RWPE1 (cell line): ENCODE results near the gene YTHDC2.
A peak's percentile ranks its signal among the peaks of the same experiment; 100 is the strongest.

ENCODE experiments used
- CTCF ChIA-PET: fragments of 350-600 bp; sonication (Branson Sonifier 250); formaldehyde crosslinking; extraction: SDS; loops from one replicate; lab custom pipeline; 2021; lab: Yijun Ruan, JAX
- POLR2A ChIA-PET: fragments of 400-600 bp; formaldehyde crosslinking; extraction: SDS; loops from one replicate; lab custom pipeline; 2020; ENCODE audit warnings: antibody characterized with exemption; ENCODE audit not compliant: low non-redundant PET; lab: Yijun Ruan, JAX
- DNase-seq: peaks from one replicate; pipeline ENCODE4 v3.0.0; 2012; ENCODE audit warnings: low spot score
- H3K27ac ChIP-seq: fragments of 450-650 bp; 2 replicates; pipeline ENCODE4 v1.5.1; 2017
- CTCF ChIP-seq: fragments of 450-650 bp; conservative IDR thresholded peaks from 2 replicates; pipeline ENCODE4 v1.5.1; 2017; ENCODE audit warnings: low read depth, mild to moderate bottlenecking

The YTHDC2 gene

GRCh38 chr5:113569396-113569795 lies 55.9 kb downstream of the YTHDC2 start:
- no peak for DNase-seq
- ChIA-PET POLR2A (no interaction called here), CTCF (interaction anchor here (0.5 kb wide), 1 partner anchor 1391 kb away, joined by 4 read pairs; no protein-coding TSS in a partner anchor)
- no peak for TF ChIP-seq CTCF
- H3K27ac ChIP-seq = no peak overlapping the region

- ChIA-PET POLR2A (no interaction called here), CTCF (no interaction called here)
- H3K27ac ChIP-seq = no peak overlapping the region
- TF ChIP-seq CTCF = no peak
- no peak for DNase-seq
Observed at GRCh38 chr5:113572716-113573115, 59.2 kb downstream of the YTHDC2 start.

- peak; percentile 13 for DNase-seq
- H3K27ac ChIP-seq = no peak overlapping the region
- CTCF ChIA-PET = interaction anchor here (0.6 kb wide), 1 partner anchor 53 kb away, joined by 3 read pairs; no protein-coding TSS in a partner anchor
- no peak for TF ChIP-seq CTCF
- POLR2A ChIA-PET = no interaction called here
Observed at GRCh38 chr5:113574417-113574816, 60.9 kb downstream of the YTHDC2 start.

- POLR2A ChIA-PET = no interaction called here
- DNase-seq = no peak
- no peak for TF ChIP-seq CTCF
- CTCF ChIA-PET = interaction anchor here (0.6 kb wide), 1 partner anchor 54 kb away, joined by 3 read pairs; no protein-coding TSS in a partner anchor
- H3K27ac ChIP-seq = no peak overlapping the region
Observed at GRCh38 chr5:113575074-113575473, 61.6 kb downstream of the YTHDC2 start.

GRCh38 chr5:113578091-113578490 lies 64.6 kb downstream of the YTHDC2 start:
- ChIA-PET POLR2A (no interaction called here), CTCF (no interaction called here)
- no peak for DNase-seq
- no peak overlapping the region for H3K27ac ChIP-seq
- TF ChIP-seq CTCF = no peak

GRCh38 chr5:113581388-113581787 lies 67.9 kb downstream of the YTHDC2 start:
- CTCF ChIA-PET = no interaction called here
- TF ChIP-seq CTCF = no peak
- POLR2A ChIA-PET = no interaction called here
- no peak for DNase-seq
- no peak overlapping the region for H3K27ac ChIP-seq
